ENCODE results near the gene SOWAHC. TPM values are rescaled to one million over a fixed set of nuclear protein-coding genes. Genes with fewer than 3 reads are reported as not detected.

SOWAHC gene
- total RNA-seq, 1 donor from 2014 or later: 14.7 TPM

- DNase-seq (ENCODE audit: low spot score): peak; percentile 45
Observed at GRCh38 chr2:109645412-109646184, 31.4 kb downstream of the SOWAHC start.

GRCh38 chr2:109646961-109647360 is 32.8 kb downstream of the SOWAHC start:
- DNase-seq (ENCODE audit: low spot score): no peak

GRCh38 chr2:109647636-109648035 is 33.5 kb downstream of the SOWAHC start:
- DNase-seq (ENCODE audit: low spot score): peak; percentile 39

GRCh38 chr2:109648041-109648527 is 33.9 kb downstream of the SOWAHC start:
- DNase-seq (ENCODE audit: low spot score): peak; percentile 71

GRCh38 chr2:109649736-109650695 is 35.9 kb downstream of the SOWAHC start:
- peak; percentile 53 for DNase-seq (ENCODE audit: low spot score)

- DNase-seq (ENCODE audit: low spot score): no peak
Observed at GRCh38 chr2:109654326-109655050, 40.3 kb downstream of the SOWAHC start.

GRCh38 chr2:109655287-109655686 is 41.1 kb downstream of the SOWAHC start:
- DNase-seq (ENCODE audit: low spot score): no peak

GRCh38 chr2:109659396-109660045 is 45.4 kb downstream of the SOWAHC start:
- peak; percentile 53 for DNase-seq (ENCODE audit: low spot score)

- peak; percentile 77 for DNase-seq (ENCODE audit: low spot score)
Observed at GRCh38 chr2:109660046-109660860, 46.1 kb downstream of the SOWAHC start.

GRCh38 chr2:109662889-109663288 is 48.7 kb downstream of the SOWAHC start:
- DNase-seq (ENCODE audit: low spot score): no peak

- DNase-seq (ENCODE audit: low spot score): no peak
Observed at GRCh38 chr2:109663721-109664120, 49.6 kb downstream of the SOWAHC start.

- no peak for DNase-seq (ENCODE audit: low spot score)
Observed at GRCh38 chr2:109666466-109666865, 52.3 kb downstream of the SOWAHC start.

Other genes starting within 250 kb of the SOWAHC start
- 97.2 TPM for gene SEPTIN10, start 398 bp upstream of the SOWAHC start, total RNA-seq
- gene RGPD5, start 179.9 kb downstream of the SOWAHC start, total RNA-seq: 81.5 TPM

Measured in mesenteric fat pad (tissue), 1 donor.